Measurements from ENCODE around the gene NPLOC4. TPM values are rescaled to one million over a fixed set of nuclear protein-coding genes. Genes with fewer than 3 reads are reported as not detected.
A peak's percentile ranks its signal among the peaks of the same experiment; 100 is the strongest.

Gene NPLOC4
- total RNA-seq, 1 donor from 2014 or later: 87.5 TPM

- no peak for DNase-seq
- TF ChIP-seq CTCF (IDR thresholded peaks at IDR 0.05; ENCODE audit: borderline replicate concordance): no peak
Measured at GRCh38 chr17:81550830-81551457, 86.0 kb downstream of the NPLOC4 start.

GRCh38 chr17:81550285-81550684, 86.6 kb downstream of the NPLOC4 start:
- H3K9me3 ChIP-seq (replicated peaks): no peaks in the 10 kb centered on the region
- H3K36me3 ChIP-seq: peaks cover 44% of the 10 kb centered on the region
- H3K27me3 ChIP-seq (ENCODE audit: low read depth): no peaks in the 10 kb centered on the region
- no peak for TF ChIP-seq CTCF (IDR thresholded peaks at IDR 0.05; ENCODE audit: borderline replicate concordance)
- H3K4me3 ChIP-seq: no peak overlapping the region
- no peak overlapping the region for H3K27ac ChIP-seq (replicated peaks)
- no peak for DNase-seq
- H3K4me1 ChIP-seq: peaks cover 41% of the 10 kb centered on the region
- intact Hi-C loops (cut with micrococcal nuclease): no loop called here

More at GRCh38 chr17:81550830-81551457, 86.0 kb downstream of the NPLOC4 start:
- Histone ChIP-seq H3K27ac (replicated peaks) (no peak overlapping the region), H3K9me3 (replicated peaks) (no peaks in the 10 kb centered on the region), H3K36me3 (peaks cover 37% of the 10 kb centered on the region), H3K4me3 (peak overlapping the region; percentile 87), H3K4me1 (peaks cover 47% of the 10 kb centered on the region), H3K27me3 (ENCODE audit: low read depth) (no peaks in the 10 kb centered on the region)
- intact Hi-C loops (cut with micrococcal nuclease): no loop called here

- DNase-seq: no peak
- H3K36me3 ChIP-seq: peaks cover 48% of the 10 kb centered on the region
- H3K9me3 ChIP-seq (replicated peaks): no peaks in the 10 kb centered on the region
- no peak overlapping the region for H3K27ac ChIP-seq (replicated peaks)
- H3K27me3 ChIP-seq (ENCODE audit: low read depth): no peaks in the 10 kb centered on the region
- H3K4me3 ChIP-seq: no peak overlapping the region
- intact Hi-C loops (cut with micrococcal nuclease): no loop called here
- TF ChIP-seq CTCF (IDR thresholded peaks at IDR 0.05; ENCODE audit: borderline replicate concordance): no peak
- peaks cover 39% of the 10 kb centered on the region for H3K4me1 ChIP-seq
Measured at GRCh38 chr17:81549826-81550225, 87.1 kb downstream of the NPLOC4 start.

- Histone ChIP-seq H3K4me3 (no peak overlapping the region), H3K9me3 (replicated peaks) (no peaks in the 10 kb centered on the region), H3K4me1 (peaks cover 36% of the 10 kb centered on the region), H3K36me3 (peaks cover 56% of the 10 kb centered on the region), H3K27me3 (ENCODE audit: low read depth) (no peaks in the 10 kb centered on the region), H3K27ac (replicated peaks) (no peak overlapping the region)
- no peak for DNase-seq
- intact Hi-C loops (cut with micrococcal nuclease): no loop called here
- TF ChIP-seq CTCF (IDR thresholded peaks at IDR 0.05; ENCODE audit: borderline replicate concordance): no peak
Measured at GRCh38 chr17:81549031-81549557, 87.8 kb downstream of the NPLOC4 start.

- Histone ChIP-seq H3K27ac (replicated peaks) (no peak overlapping the region), H3K4me3 (no peak overlapping the region), H3K4me1 (peaks cover 36% of the 10 kb centered on the region), H3K27me3 (ENCODE audit: low read depth) (no peaks in the 10 kb centered on the region), H3K9me3 (replicated peaks) (no peaks in the 10 kb centered on the region), H3K36me3 (peaks cover 69% of the 10 kb centered on the region)
- intact Hi-C loops (cut with micrococcal nuclease): no loop called here
- no peak for DNase-seq
- no peak for TF ChIP-seq CTCF (IDR thresholded peaks at IDR 0.05; ENCODE audit: borderline replicate concordance)
Measured at GRCh38 chr17:81547614-81547982, 89.3 kb downstream of the NPLOC4 start.
